ENCODE measurements around the gene CASD1. TPM values are rescaled to one million over a fixed set of nuclear protein-coding genes. Genes with fewer than 3 reads are reported as not detected.

CASD1 gene
- total RNA-seq, 4 donors from 2014 or later, result 2.3 to 28.3 (median 10.8) TPM

- 100% methylated on average over 1 of the region's 1 CpG for WGBS, 2 donors
- Histone ChIP-seq H3K27ac (no peak overlapping the region), H3K36me3 (peaks cover 0 to 17% (median 0%) of the 10 kb centered on the region in 3 donors), H3K4me3 (no peak overlapping the region), H3K9me3 (peaks cover 0 to 15% (median 7%) of the 10 kb centered on the region in 3 donors), H3K4me1 (no peaks in the 10 kb centered on the region), H3K27me3 (no peaks in the 10 kb centered on the region)
- TF ChIP-seq CTCF (IDR thresholded peaks at IDR 0.05) (no peak), POLR2A (IDR thresholded peaks at IDR 0.05) (no peak)
- intact Hi-C loops (cut with DNase I), result no loop called here
- no peak for DNase-seq
Observed at GRCh38 chr7:94577357-94577756, 67.7 kb downstream of the CASD1 start.

GRCh38 chr7:94578614-94579013 lies 69.0 kb downstream of the CASD1 start:
- Histone ChIP-seq H3K9me3 (peaks cover 0 to 15% (median 7%) of the 10 kb centered on the region in 3 donors), H3K36me3 (peaks cover 0 to 17% (median 0%) of the 10 kb centered on the region in 3 donors), H3K4me1 (no peaks in the 10 kb centered on the region), H3K27ac (no peak overlapping the region), H3K4me3 (no peak overlapping the region), H3K27me3 (no peaks in the 10 kb centered on the region)
- no peak for DNase-seq
- no peak for TF ChIP-seq POLR2A (IDR thresholded peaks at IDR 0.05)
- TF ChIP-seq CTCF (IDR thresholded peaks at IDR 0.05), result no peak
- intact Hi-C loops (cut with DNase I), result no loop called here

GRCh38 chr7:94579470-94579869 lies 69.9 kb downstream of the CASD1 start:
- DNase-seq, result no peak
- Histone ChIP-seq H3K27me3 (no peaks in the 10 kb centered on the region), H3K36me3 (peaks cover 0 to 17% (median 0%) of the 10 kb centered on the region in 3 donors), H3K27ac (no peak overlapping the region), H3K4me3 (no peak overlapping the region), H3K4me1 (no peaks in the 10 kb centered on the region), H3K9me3 (peaks cover 0 to 15% (median 7%) of the 10 kb centered on the region in 3 donors)
- TF ChIP-seq POLR2A (IDR thresholded peaks at IDR 0.05), result no peak
- TF ChIP-seq CTCF (IDR thresholded peaks at IDR 0.05), result no peak
- WGBS, 2 donors, result 98% methylated on average over 2 of the region's 2 CpGs
- intact Hi-C loops (cut with DNase I), result no loop called here

- TF ChIP-seq POLR2A (IDR thresholded peaks at IDR 0.05) (no peak), CTCF (IDR thresholded peaks at IDR 0.05) (no peak)
- Histone ChIP-seq H3K27me3 (no peaks in the 10 kb centered on the region), H3K36me3 (peaks cover 0 to 11% (median 0%) of the 10 kb centered on the region in 3 donors), H3K27ac (no peak overlapping the region), H3K4me1 (no peaks in the 10 kb centered on the region), H3K9me3 (peaks cover 0 to 6% (median 0%) of the 10 kb centered on the region in 3 donors), H3K4me3 (no peak overlapping the region)
- DNase-seq, result no peak
- 70 to 83% methylated on average over 1 of the region's 1 CpG for WGBS, 2 donors
- intact Hi-C loops (cut with DNase I), result no loop called here
Observed at GRCh38 chr7:94580601-94581000, 71.0 kb downstream of the CASD1 start.

GRCh38 chr7:94584113-94584512 lies 74.5 kb downstream of the CASD1 start:
- Histone ChIP-seq H3K4me1 (no peaks in the 10 kb centered on the region), H3K9me3 (no peaks in the 10 kb centered on the region), H3K36me3 (no peaks in the 10 kb centered on the region), H3K4me3 (no peak overlapping the region), H3K27ac (no peak overlapping the region), H3K27me3 (no peaks in the 10 kb centered on the region)
- 38 to 59% methylated on average over 1 of the region's 1 CpG for WGBS, 2 donors
- DNase-seq, result no peak
- no peak for TF ChIP-seq CTCF (IDR thresholded peaks at IDR 0.05)
- no peak for TF ChIP-seq POLR2A (IDR thresholded peaks at IDR 0.05)
- intact Hi-C loops (cut with DNase I), result no loop called here

Data from esophagus squamous epithelium (tissue), 5 donors.